NOMO-1 treated with dmso at 0.1 percent for 144 hours (cell line): ENCODE results near the gene COL21A1.

ENCODE experiments used
- DNase-seq: peaks from one replicate; lab custom pipeline; 2025; ENCODE audit not compliant: unreplicated experiment; lab: John Stamatoyannopoulos, UW

The COL21A1 gene

DNA sequence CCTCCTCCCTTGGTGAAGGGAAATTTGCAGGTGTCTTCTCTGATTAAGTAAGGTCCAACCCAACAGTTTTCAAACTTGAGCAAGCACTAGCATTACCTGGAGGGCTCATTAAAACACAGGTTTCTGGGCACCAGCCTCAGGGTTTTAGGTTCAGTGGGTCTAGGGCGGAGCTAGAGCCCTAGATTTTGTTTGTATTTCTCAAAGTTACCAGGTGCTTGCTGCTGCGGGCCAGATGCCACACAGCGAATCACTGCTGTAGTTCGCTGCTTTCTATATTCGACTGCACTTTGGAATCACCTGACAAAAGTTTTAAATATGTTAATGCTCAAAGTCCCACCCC lies 869 bp downstream of the COL21A1 start:
- no peak for DNase-seq

- DNase-seq, result no peak
Observed at GRCh38 chr6:56245903-56246351, 1.5 kb downstream of the COL21A1 start.

DNA sequence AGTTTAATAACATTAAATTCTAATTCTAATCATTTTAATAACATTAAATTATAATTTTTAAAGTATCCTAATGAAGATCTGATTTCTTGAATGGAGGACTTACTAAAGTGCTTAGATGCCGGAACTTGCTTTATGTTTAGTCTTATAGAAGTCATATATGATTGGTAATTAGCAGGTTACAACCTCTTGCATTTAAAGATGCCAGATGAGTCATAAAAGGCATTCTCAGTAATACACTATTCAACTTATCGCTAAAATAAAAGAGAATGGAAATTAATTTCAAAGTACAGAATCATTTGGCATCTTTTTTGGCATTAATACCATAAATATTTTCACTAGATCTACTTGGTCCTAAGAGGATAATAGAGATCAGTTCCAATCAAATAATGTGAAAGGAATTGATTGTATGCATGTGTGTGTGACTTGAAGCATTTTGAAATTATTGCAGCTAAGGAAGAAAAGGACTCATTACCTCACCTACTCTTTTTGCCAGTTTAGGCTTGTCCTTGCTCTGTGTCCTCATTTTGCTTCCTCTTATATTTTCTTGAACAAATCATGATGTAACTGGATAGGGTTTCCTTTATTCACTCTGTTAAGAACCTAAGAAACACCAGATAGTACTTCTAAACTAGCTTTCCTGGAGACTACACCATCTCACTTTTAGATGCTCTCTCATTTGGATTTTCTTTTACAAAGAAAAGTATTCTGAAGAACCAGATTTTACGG lies 2.7 kb downstream of the COL21A1 start:
- no peak for DNase-seq

DNA sequence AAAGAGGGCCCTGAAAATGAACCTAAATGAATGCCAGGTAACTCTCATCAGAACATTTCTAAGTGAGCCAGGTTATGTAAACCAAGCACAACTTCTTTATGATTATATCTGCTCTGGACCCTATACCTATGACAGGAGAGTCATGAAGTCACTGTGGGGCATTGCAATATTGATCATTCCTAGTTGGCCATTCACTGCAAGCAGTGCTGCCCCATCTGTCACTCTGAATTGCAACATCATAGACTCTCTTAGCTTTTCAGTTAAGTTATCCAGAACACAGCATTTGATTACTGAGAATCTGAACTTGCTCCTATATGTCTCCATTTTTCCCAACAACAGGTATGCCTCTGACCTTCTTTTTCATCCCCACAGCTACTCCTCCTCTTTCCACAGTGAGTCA lies 3.3 kb downstream of the COL21A1 start:
- no peak for DNase-seq

DNA sequence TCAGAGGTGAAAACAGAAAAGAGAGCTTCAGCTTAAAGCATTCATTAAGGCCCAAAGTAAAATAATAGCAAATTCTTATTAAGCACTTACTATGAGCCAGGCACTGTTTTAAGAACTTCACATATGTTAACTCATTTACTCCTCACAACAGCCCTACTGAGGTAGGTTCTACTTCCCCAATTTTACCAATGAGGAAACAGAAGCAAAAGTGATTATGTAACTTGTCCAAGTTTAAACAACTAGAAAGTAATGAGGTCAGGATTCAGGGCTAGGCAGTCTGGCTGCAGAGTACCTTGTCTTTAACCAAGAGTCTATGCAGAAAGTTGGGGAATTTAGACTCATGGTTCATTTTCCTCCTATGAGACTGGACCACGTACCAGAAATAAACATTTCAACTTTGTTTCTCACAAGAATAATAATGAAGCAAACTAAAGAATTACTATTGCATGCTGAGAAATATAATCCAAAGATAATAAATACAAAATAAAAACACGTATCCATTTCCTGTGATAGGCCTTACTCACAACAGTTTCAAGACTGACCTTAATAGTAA lies 3.8 kb downstream of the COL21A1 start:
- peak; percentile 86 for DNase-seq

GRCh38 chr6:56242346-56242745 lies 5.0 kb downstream of the COL21A1 start:
- DNase-seq, result no peak

DNA sequence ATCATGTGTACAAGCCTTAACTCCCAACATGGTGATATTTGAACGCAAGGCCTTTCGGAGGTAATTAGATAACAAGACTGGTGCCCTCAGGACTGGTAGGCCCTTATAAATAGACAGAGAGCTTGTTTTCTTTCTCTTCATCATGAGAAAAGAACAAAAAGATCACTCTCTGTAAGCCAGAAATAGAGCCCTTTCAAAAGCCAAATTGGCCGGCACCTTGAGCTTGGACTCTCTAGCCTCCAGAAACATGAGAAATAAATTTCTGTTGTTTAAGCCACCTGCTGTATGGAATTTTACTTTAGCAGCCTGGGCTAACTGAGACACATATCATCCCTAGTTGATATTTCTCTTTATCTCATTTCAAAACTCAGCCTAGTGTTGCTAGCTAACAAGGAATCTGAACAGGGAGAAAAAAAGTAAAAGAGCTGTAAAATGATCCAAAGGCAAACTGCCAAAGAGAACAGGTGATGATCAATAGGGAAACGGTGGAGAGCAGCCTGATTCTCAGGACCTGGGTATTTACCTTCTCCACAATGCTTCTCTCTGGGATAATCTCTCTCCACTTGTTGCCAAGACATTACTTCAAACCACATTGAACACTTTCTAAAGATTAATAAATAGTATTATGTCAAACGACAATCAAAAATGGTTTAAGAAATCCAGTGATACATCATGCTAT lies 6.1 kb downstream of the COL21A1 start:
- DNase-seq, result no peak

DNA sequence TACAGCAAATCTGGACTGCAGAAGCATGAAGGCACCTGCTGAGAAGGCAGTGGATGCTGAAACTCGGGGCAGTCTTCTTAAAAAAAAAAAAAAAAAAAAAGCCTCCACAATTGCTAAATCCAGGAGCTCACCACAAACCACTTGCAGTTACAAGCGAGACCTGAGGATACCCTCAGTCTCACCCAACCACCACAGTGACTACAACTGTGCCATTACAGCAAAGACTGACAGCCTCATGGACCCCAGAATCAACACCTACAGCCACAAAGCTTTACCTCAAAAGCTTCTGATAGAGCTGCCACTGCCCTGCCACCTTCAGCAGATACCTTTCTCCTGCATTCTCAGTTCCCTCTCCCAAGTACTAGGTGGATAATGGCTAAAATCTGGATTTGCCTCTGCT lies 9.0 kb downstream of the COL21A1 start:
- DNase-seq, result no peak

DNA sequence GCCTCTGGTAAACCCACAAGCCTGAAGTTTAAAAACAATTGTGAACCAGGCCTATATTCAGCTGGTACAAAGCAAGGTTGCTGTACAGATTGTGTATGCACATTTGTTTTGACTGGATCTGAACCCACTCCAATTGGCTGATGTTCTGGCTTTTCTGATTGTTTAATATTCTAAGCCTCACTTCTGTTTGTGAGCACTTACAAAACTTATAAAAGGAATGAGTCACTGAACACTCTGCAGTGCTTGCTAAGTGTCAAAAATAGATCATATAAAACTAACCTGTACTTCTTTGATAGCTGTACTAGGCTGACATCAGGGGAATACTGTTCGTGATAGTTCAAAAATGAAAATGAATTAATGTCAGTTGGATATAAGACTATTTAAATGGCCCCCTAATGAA lies 12.1 kb downstream of the COL21A1 start:
- no peak for DNase-seq

DNA sequence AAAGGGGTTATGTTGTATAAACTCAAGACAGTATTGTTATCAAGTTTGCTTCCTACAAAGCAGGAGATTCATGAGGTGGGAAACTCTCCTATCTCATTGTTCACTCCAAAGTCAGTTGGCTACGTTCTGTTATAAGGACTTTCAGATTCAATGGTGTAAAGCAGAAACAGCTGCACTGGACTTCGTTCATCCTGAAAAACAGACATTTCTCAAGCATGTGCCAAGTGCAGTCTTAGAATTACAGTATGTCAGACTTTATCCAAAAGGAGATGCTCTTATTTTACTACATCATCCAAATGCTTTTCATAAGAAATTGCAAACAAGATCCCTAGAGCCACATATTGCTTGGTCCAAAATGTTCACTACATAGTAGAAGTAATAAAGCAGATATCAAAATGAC lies 14.9 kb downstream of the COL21A1 start:
- no peak for DNase-seq

DNA sequence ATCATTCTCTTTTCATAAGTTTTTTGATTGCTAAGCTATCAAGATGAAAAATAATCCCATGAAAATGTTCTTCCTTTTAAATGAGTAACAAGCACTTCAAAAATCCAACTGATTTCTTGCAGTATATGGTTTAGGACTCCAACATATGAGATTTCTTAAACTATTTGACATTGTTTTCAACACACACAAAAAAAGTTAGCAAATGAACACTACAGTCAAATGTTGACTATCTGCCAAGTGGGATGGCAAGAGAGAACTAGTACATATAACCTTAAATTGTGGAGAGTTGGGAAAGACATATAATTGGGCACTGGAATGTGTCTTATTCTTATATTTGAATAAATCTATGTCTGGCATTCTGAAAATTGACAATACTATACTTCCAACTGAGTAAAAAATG lies 15.6 kb downstream of the COL21A1 start:
- DNase-seq, result no peak

- DNase-seq, result no peak
Observed at GRCh38 chr6:56230976-56231566, 16.3 kb downstream of the COL21A1 start.

- no peak for DNase-seq
Observed at GRCh38 chr6:56227071-56227879, 20.1 kb downstream of the COL21A1 start.

- DNase-seq, result no peak
Observed at GRCh38 chr6:56223995-56224394, 23.4 kb downstream of the COL21A1 start.

DNA sequence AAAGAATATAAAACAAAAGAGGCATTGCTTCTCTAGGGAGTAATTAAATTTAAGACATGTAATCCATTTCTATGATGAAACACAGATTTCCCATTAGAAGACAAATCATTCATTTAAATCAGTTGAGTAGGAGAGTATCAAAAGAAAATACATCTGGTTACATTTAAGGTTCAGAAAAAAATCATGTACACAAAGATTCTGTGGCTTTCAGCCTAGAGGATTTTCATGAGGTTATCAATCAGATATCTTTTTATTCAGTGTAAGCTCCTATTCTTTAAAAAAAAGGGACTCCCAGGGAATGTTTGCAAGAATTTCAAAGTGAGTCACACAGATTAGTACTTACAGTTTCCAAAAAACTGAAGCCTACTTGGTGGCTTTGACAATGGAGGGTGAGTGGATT lies 24.9 kb downstream of the COL21A1 start:
- DNase-seq, result no peak

DNA sequence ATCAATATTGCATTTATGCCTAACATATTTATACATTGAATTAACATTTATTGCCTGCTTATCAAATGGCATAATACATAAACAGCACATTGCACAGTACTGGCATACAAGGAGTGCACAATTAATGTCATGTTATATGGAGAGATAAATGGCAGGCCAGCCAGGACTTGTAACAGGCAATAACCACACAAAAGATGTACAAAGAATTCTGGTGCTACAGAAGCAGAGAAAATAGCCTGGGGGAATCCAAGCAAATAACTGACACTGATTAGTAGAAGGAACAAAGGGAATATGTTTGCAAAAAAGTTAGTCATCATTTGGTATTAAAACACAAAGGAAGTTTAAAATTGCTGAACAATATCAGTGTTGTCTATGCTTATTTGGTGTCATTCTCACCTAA lies 27.3 kb downstream of the COL21A1 start:
- DNase-seq, result no peak

DNA sequence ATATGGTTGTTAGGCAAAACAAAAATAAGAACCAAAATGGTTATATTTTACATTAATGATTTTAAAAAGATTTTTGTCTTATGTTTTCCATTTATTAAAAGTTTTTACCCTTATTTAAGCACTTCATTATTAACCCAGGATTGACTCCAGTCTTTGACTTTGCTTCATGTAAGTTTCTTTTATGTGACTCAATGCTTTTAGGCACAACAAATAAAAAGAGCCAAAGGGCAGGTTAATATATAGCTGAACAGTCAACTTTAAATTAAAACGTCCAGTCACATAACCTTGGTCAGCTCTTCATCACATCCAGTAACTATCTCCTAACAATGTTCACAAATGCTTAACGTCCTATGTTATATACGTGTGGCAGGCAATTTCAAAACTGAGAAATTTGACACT lies 32.7 kb downstream of the COL21A1 start:
- no peak for DNase-seq

DNA sequence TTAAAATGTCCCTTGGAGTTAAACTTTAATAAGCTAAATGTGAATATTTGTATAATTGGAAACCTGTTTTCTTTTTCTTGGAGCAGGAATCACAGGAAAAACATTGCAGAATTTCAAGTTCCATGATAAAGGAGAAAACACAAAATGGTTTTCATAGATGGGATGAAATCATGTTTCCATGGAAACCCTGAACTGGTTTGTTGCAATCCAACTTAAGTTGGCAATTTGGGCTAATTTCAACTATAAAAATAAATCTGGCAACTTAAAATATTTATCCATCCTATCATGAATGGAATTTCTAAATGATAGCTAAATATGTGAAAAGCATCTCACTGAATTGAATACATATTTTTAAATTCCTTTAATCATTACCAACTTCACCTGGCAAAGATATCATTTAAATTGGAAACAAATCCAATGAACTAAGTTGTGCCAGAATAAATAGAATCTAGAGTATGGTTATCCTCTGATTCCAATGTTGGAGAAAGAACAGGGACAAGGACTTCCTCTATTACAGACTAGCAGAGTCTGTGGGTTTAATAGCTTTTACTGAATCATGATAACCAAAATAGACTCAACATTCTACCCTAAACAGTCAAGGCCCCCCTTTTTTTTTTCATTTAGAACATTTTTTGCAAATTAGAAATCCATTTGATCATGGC lies 33.2 kb downstream of the COL21A1 start:
- no peak for DNase-seq

DNA sequence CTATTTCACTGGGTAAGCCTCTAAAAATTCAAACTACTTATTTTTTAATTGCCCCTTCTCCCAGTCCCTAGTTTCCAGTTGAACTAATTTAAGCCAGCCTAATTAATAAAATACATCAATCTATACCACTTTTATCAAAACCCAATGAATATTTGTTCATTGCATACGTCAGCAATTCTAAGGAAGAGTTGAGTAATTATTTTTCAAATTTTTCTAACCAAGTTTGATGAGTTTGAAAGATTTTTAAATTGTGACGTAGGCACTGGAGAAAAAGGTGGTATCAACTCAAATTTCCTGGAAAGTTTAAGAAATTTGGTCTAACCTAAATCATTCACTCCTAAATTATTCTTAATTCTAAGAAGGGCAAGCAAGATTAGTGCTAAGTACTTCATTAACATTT lies 35.7 kb downstream of the COL21A1 start:
- DNase-seq, result no peak

- no peak for DNase-seq
Observed at GRCh38 chr6:56204134-56204533, 43.2 kb downstream of the COL21A1 start.

GRCh38 chr6:56199956-56200355 lies 47.4 kb downstream of the COL21A1 start:
- no peak for DNase-seq
